ENCODE measurements around the gene FBLN2.

GRCh38 chr3:13620281-13620680 lies 71.4 kb downstream of the FBLN2 start:
- TF ChIP-seq CTCF (IDR thresholded peaks at IDR 0.05) (no peak), POLR2A (IDR thresholded peaks at IDR 0.05) (no peak), POLR2AphosphoS5 (IDR thresholded peaks at IDR 0.05) (no peak)

Data from suprapubic skin (tissue), 4 donors.